CD8-positive, alpha-beta memory T cell (primary cell): Measurements from ENCODE around the gene NMS. TPM values are rescaled to one million over a fixed set of nuclear protein-coding genes. Genes with fewer than 3 reads are reported as not detected.

Experiments used
- CTCF ChIA-PET: fragments of 350-600 bp; sonication (Branson Sonifier 250); formaldehyde crosslinking; loops from one replicate; lab custom pipeline; 2021; ENCODE audit warnings: antibody characterized with exemption; lab: Charles Lee
- POLR2A ChIA-PET: fragments of 350-600 bp; sonication (Branson Sonifier 250); formaldehyde crosslinking; loops from one replicate; lab custom pipeline; 2021; ENCODE audit warnings: antibody characterized with exemption; lab: Charles Lee
- DNase-seq, 5 donors: peaks; one replicate each; pipeline versions ENCODE4 v3.0.0 to v3.0.0-alpha.2; 2020 to 2022; ENCODE audit warnings: mixed read lengths in 1 of 5
- H3K27ac ChIP-seq: one replicate; pipeline ENCODE4 v1.7.0; 2013; ENCODE audit warnings: low read depth, mild to moderate bottlenecking, low read length, moderate library complexity
- H3K27me3 ChIP-seq: 2 replicates; pipeline ENCODE4 v1.7.0; 2013; ENCODE audit warnings: low read length, mild to moderate bottlenecking; ENCODE audit not compliant: insufficient read depth, poor library complexity, severe bottlenecking
- H3K36me3 ChIP-seq: 2 replicates; pipeline ENCODE4 v1.7.0; 2013; ENCODE audit warnings: mild to moderate bottlenecking, low read length, moderate library complexity; ENCODE audit not compliant: insufficient read depth
- H3K4me1 ChIP-seq: 2 replicates; pipeline ENCODE4 v1.7.0; 2013; ENCODE audit warnings: mild to moderate bottlenecking, low read length, moderate library complexity; ENCODE audit not compliant: insufficient read depth
- H3K4me3 ChIP-seq: 2 replicates; pipeline ENCODE4 v1.7.0; 2013; ENCODE audit warnings: mild to moderate bottlenecking, low read length
- H3K9me3 ChIP-seq: 2 replicates; pipeline ENCODE4 v1.7.0; 2013; ENCODE audit warnings: mild to moderate bottlenecking, low read length
- H3K27ac Mint-ChIP-seq, 8 donors: one replicate each; pipeline ENCODE4 v1.8.0; 2020 to 2021; ENCODE audit warnings: mixed read lengths in 8 of 8, mild to moderate bottlenecking in 6 of 8, inconsistent platforms in 3 of 8, moderate library complexity in 3 of 8
- H3K27me3 Mint-ChIP-seq, 2 donors: one replicate each; pipeline ENCODE4 v1.8.0; 2020 to 2021; ENCODE audit warnings: mixed read lengths in 2 of 2, mild to moderate bottlenecking in 1 of 2, moderate library complexity in 1 of 2
- H3K36me3 Mint-ChIP-seq, 3 donors: one replicate each; pipeline ENCODE4 v1.8.0; 2020 to 2021; ENCODE audit warnings: mixed read lengths in 3 of 3, inconsistent platforms in 1 of 3, mild to moderate bottlenecking in 1 of 3
- H3K4me1 Mint-ChIP-seq, 3 donors: one replicate each; pipeline ENCODE4 v1.8.0; 2020 to 2021; ENCODE audit warnings: mixed read lengths in 3 of 3, inconsistent platforms in 1 of 3, mild to moderate bottlenecking in 1 of 3
- H3K4me3 Mint-ChIP-seq, 7 donors: one replicate each; pipeline ENCODE4 v1.8.0; 2020 to 2021; ENCODE audit warnings: mixed read lengths in 7 of 7, mild to moderate bottlenecking in 6 of 7, moderate library complexity in 4 of 7, inconsistent platforms in 2 of 7
- H3K9me3 Mint-ChIP-seq, 5 donors: one replicate each; pipeline ENCODE4 v1.8.0; 2020 to 2022; ENCODE audit warnings: mixed read lengths in 5 of 5, mild to moderate bottlenecking in 3 of 5, moderate library complexity in 2 of 5, inconsistent platforms in 1 of 5
- polyA plus RNA-seq: library from polyadenylated mRNA; unstranded; fragments of 300-500 nt; fragmentation: Illumina TruSeq; gene quantifications from one replicate; pipeline ENCODE4 v1.2.3, GENCODE V29; 2021
- total RNA-seq, 2 experiments: library from RNA; stranded (reverse); gene quantifications; one replicate each; pipeline ENCODE4 v1.2.3, GENCODE V29; 2021

The NMS gene
- total and polyA plus RNA-seq, 3 experiments from 2014 or later, result not detected

DNA sequence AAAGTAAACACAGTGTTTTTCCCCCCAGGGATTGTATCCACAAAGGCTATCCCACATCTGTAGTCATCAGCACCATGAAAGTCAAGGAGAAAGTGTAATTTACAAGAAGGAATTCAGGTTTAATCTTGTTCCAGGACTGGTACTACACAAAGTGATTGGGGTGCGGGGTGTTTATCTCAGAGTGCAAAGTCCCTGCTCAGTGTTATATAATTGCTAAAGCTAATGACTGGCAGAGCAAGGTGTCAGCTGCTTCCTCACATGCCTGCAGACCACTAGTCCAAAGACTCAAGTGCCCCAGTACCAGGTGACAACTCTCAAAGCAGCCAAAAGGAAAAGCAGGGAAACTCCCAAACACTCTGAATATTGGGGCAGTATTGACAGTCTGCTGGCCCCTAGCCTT lies 52.1 kb downstream of the NMS start:
- Mint-ChIP-seq H3K27ac (no peak overlapping the region), H3K4me1 (no peaks in the 10 kb centered on the region), H3K27me3 (peaks cover 4 to 8% of the 10 kb centered on the region in 2 donors), H3K36me3 (peaks cover 0 to 1% (median 0%) of the 10 kb centered on the region in 3 donors), H3K4me3 (no peak overlapping the region), H3K9me3 (no peaks in the 10 kb centered on the region)
- no peaks in the 10 kb centered on the region for H3K36me3 ChIP-seq
- no peaks in the 10 kb centered on the region for H3K27me3 ChIP-seq
- ChIA-PET POLR2A (no interaction called here), CTCF (no interaction called here)
- no peaks in the 10 kb centered on the region for H3K9me3 ChIP-seq
- no peak overlapping the region for H3K4me3 ChIP-seq
- no peak overlapping the region for H3K27ac ChIP-seq
- DNase-seq, result no peak
- H3K4me1 ChIP-seq, result no peaks in the 10 kb centered on the region

- POLR2A ChIA-PET, result no interaction called here
- Histone ChIP-seq H3K9me3 (no peaks in the 10 kb centered on the region), H3K27ac (no peak overlapping the region), H3K27me3 (no peaks in the 10 kb centered on the region), H3K4me1 (no peaks in the 10 kb centered on the region), H3K36me3 (no peaks in the 10 kb centered on the region), H3K4me3 (no peak overlapping the region)
- peaks cover 1 to 9% of the 10 kb centered on the region in 2 donors for H3K27me3 Mint-ChIP-seq
- H3K9me3 Mint-ChIP-seq, result no peaks in the 10 kb centered on the region
- CTCF ChIA-PET, result no interaction called here
- no peak overlapping the region for H3K4me3 Mint-ChIP-seq
- peaks cover 0 to 1% (median 0%) of the 10 kb centered on the region in 3 donors for H3K36me3 Mint-ChIP-seq
- DNase-seq, result no peak
- no peaks in the 10 kb centered on the region for H3K4me1 Mint-ChIP-seq
- H3K27ac Mint-ChIP-seq, result no peak overlapping the region
Observed at GRCh38 chr2:100524331-100524730, 54.0 kb downstream of the NMS start.

GRCh38 chr2:100526868-100527267 lies 56.6 kb downstream of the NMS start:
- no peaks in the 10 kb centered on the region for H3K9me3 Mint-ChIP-seq
- H3K36me3 Mint-ChIP-seq, result no peaks in the 10 kb centered on the region
- Histone ChIP-seq H3K4me1 (no peaks in the 10 kb centered on the region), H3K27ac (no peak overlapping the region), H3K36me3 (no peaks in the 10 kb centered on the region), H3K4me3 (no peak overlapping the region), H3K27me3 (no peaks in the 10 kb centered on the region), H3K9me3 (no peaks in the 10 kb centered on the region)
- no peaks in the 10 kb centered on the region for H3K4me1 Mint-ChIP-seq
- H3K27me3 Mint-ChIP-seq, result peaks cover 1 to 13% of the 10 kb centered on the region in 2 donors
- H3K4me3 Mint-ChIP-seq, result no peak overlapping the region
- H3K27ac Mint-ChIP-seq, result no peak overlapping the region
- no peak for DNase-seq
- ChIA-PET POLR2A (no interaction called here), CTCF (interaction anchor here (0.9 to 1.1 kb wide), 2 partner anchors 9 to 83 kb away, joined by 3 read pairs; no protein-coding TSS in a partner anchor)

- Mint-ChIP-seq H3K4me3 (no peak overlapping the region), H3K36me3 (no peaks in the 10 kb centered on the region), H3K27me3 (peaks cover 1 to 13% of the 10 kb centered on the region in 2 donors), H3K27ac (no peak overlapping the region), H3K4me1 (no peaks in the 10 kb centered on the region), H3K9me3 (no peaks in the 10 kb centered on the region)
- DNase-seq, result no peak
- H3K4me3 ChIP-seq, result no peak overlapping the region
- H3K4me1 ChIP-seq, result no peaks in the 10 kb centered on the region
- H3K9me3 ChIP-seq, result no peaks in the 10 kb centered on the region
- no peaks in the 10 kb centered on the region for H3K27me3 ChIP-seq
- H3K36me3 ChIP-seq, result no peaks in the 10 kb centered on the region
- ChIA-PET CTCF (interaction anchor here (0.9 to 1.1 kb wide), 2 partner anchors 10 to 83 kb away, joined by 3 read pairs; no protein-coding TSS in a partner anchor), POLR2A (no interaction called here)
- no peak overlapping the region for H3K27ac ChIP-seq
Observed at GRCh38 chr2:100527440-100528015, 57.2 kb downstream of the NMS start.

GRCh38 chr2:100529176-100529575 lies 58.9 kb downstream of the NMS start:
- Histone ChIP-seq H3K4me1 (no peaks in the 10 kb centered on the region), H3K27ac (no peak overlapping the region), H3K9me3 (no peaks in the 10 kb centered on the region), H3K27me3 (no peaks in the 10 kb centered on the region), H3K36me3 (no peaks in the 10 kb centered on the region), H3K4me3 (no peak overlapping the region)
- no peak overlapping the region for H3K4me3 Mint-ChIP-seq
- POLR2A ChIA-PET, result no interaction called here
- CTCF ChIA-PET, result interaction anchor here (0.6 kb wide), 1 partner anchor 1006 kb away, joined by 5 read pairs; no protein-coding TSS in a partner anchor
- no peak overlapping the region for H3K27ac Mint-ChIP-seq
- no peak for DNase-seq
- H3K4me1 Mint-ChIP-seq, result no peaks in the 10 kb centered on the region
- H3K27me3 Mint-ChIP-seq, result peaks cover 3 to 20% of the 10 kb centered on the region in 2 donors
- H3K36me3 Mint-ChIP-seq, result no peaks in the 10 kb centered on the region
- peaks cover 0 to 2% (median 0%) of the 10 kb centered on the region in 5 donors for H3K9me3 Mint-ChIP-seq

- H3K27me3 Mint-ChIP-seq, result peaks cover 4 to 20% of the 10 kb centered on the region in 2 donors
- Histone ChIP-seq H3K27me3 (no peaks in the 10 kb centered on the region), H3K4me3 (no peak overlapping the region), H3K4me1 (no peaks in the 10 kb centered on the region), H3K36me3 (no peaks in the 10 kb centered on the region), H3K9me3 (no peaks in the 10 kb centered on the region), H3K27ac (no peak overlapping the region)
- no peak overlapping the region for H3K4me3 Mint-ChIP-seq
- no peaks in the 10 kb centered on the region for H3K4me1 Mint-ChIP-seq
- H3K27ac Mint-ChIP-seq, result no peak overlapping the region
- no peaks in the 10 kb centered on the region for H3K36me3 Mint-ChIP-seq
- ChIA-PET POLR2A (no interaction called here), CTCF (no interaction called here)
- DNase-seq, result no peak
- H3K9me3 Mint-ChIP-seq, result peaks cover 0 to 2% (median 0%) of the 10 kb centered on the region in 5 donors
Observed at GRCh38 chr2:100529900-100530299, 59.6 kb downstream of the NMS start.

Other genes with a start within 250 kb of the NMS start
- gene LONRF2, start 148.0 kb upstream of the NMS start, total RNA-seq, result under 1 TPM; 0.13 to 0.20 TPM
- not detected for gene LONRF2, start 148.0 kb upstream of the NMS start, polyA plus RNA-seq
- gene CHST10, start 52.8 kb upstream of the NMS start, total RNA-seq, result 10 to 100 TPM; 11.0 to 15.5 TPM
- gene CHST10, start 52.8 kb upstream of the NMS start, polyA plus RNA-seq, result 7.2 TPM
- gene PDCL3, start 92.5 kb downstream of the NMS start, total RNA-seq, result 10 to 100 TPM; 46.5 to 54.1 TPM
- 52.0 TPM for gene PDCL3, start 92.5 kb downstream of the NMS start, polyA plus RNA-seq